ENCODE measurements around the gene CCL13. TPM values are rescaled to one million over a fixed set of nuclear protein-coding genes. Genes with fewer than 3 reads are reported as not detected.

CCL13 gene
- total RNA-seq, 2 donors from 2014 or later: not detected

GRCh38 chr17:34361478-34362061, 5.3 kb downstream of the CCL13 start:
- TF ChIP-seq, protein P1, sequence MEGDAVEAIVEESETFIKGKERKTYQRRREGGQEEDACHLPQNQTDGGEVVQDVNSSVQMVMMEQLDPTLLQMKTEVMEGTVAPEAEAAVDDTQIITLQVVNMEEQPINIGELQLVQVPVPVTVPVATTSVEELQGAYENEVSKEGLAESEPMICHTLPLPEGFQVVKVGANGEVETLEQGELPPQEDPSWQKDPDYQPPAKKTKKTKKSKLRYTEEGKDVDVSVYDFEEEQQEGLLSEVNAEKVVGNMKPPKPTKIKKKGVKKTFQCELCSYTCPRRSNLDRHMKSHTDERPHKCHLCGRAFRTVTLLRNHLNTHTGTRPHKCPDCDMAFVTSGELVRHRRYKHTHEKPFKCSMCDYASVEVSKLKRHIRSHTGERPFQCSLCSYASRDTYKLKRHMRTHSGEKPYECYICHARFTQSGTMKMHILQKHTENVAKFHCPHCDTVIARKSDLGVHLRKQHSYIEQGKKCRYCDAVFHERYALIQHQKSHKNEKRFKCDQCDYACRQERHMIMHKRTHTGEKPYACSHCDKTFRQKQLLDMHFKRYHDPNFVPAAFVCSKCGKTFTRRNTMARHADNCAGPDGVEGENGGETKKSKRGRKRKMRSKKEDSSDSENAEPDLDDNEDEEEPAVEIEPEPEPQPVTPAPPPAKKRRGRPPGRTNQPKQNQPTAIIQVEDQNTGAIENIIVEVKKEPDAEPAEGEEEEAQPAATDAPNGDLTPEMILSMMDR (conservative IDR thresholded peaks at IDR 0.05): peak; percentile 100
- Mint-ChIP-seq H3K4me3 (no peak overlapping the region), H3K9me3 (no peaks in the 10 kb centered on the region), H3K27ac (no peak overlapping the region), H3K4me1 (peaks cover under 1% of the 10 kb centered on the region), H3K36me3 (ENCODE audit: low read depth) (no peaks in the 10 kb centered on the region), H3K27me3 (ENCODE audit: insufficient read depth) (peaks cover 14% of the 10 kb centered on the region)
- H3K9me3 ChIP-seq (ENCODE audit: control insufficient read depth, low read length): no peaks in the 10 kb centered on the region
- 41 to 43% methylated on average over 6 to 8 of the region's 8 CpGs for WGBS, 2 experiments (ENCODE audit: insufficient coverage in 1 of 2, insufficient read length in 1 of 2)
- H3K4me1 ChIP-seq (ENCODE audit: control insufficient read depth, insufficient read depth, low read length): no peaks in the 10 kb centered on the region
- DNase-seq: peak; percentile 100
- H3K27me3 ChIP-seq (ENCODE audit: control insufficient read depth, insufficient read depth, low read length, poor library complexity, severe bottlenecking): peaks cover 4% of the 10 kb centered on the region
- H3K9ac ChIP-seq (ENCODE audit: extremely low read depth, low read length, poor library complexity, severe bottlenecking): no peak overlapping the region
- no peak overlapping the region for H3K4me3 ChIP-seq (ENCODE audit: low read length)
- H3K27ac ChIP-seq (ENCODE audit: low read depth, low read length): no peak overlapping the region
- no peaks in the 10 kb centered on the region for H3K36me3 ChIP-seq (ENCODE audit: control insufficient read depth, insufficient read depth, low read length)

DNA sequence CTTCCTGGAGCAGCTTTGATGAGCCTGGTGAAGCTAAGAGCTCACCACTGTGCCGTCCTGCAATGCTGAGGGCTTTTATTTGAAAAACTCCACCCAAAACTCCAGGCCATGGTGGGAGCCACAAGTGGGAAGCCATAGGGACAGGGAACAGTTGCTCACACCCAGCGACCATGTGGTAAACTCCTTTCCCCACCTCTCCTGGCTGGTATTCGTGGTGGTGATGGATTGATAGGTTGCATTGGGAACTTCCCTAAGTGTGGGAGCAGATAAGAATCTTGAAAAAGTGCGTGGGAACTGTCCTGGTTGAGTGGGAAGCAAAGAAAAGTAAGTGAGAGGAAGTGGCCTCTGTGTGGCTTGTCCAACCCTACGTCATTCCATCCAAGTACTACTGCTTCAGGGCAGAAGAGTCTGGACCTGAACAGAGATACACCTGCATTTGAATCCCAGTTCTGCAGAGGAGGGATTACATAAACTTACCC, 6.9 kb downstream of the CCL13 start, which contains the start of gene CCL1:
Gene CCL1, minus strand, starts transcription at position 51 of the 479 bp plus-strand sequence. CDS start 72 bp downstream, outside the sequence.
- H3K27me3 Mint-ChIP-seq (ENCODE audit: insufficient read depth): peaks cover 14% of the 10 kb centered on the region
- Histone ChIP-seq H3K36me3 (ENCODE audit: control insufficient read depth, insufficient read depth, low read length) (no peaks in the 10 kb centered on the region), H3K4me3 (ENCODE audit: low read length) (no peak within 1 kb of the TSS), H3K4me1 (ENCODE audit: control insufficient read depth, insufficient read depth, low read length) (no peaks in the 10 kb centered on the region), H3K27me3 (ENCODE audit: control insufficient read depth, insufficient read depth, low read length, poor library complexity, severe bottlenecking) (peaks cover 4% of the 10 kb centered on the region), H3K9ac (ENCODE audit: extremely low read depth, low read length, poor library complexity, severe bottlenecking) (no peak within 1 kb of the TSS), H3K27ac (ENCODE audit: low read depth, low read length) (no peak within 1 kb of the TSS), H3K9me3 (ENCODE audit: control insufficient read depth, low read length) (no peaks in the 10 kb centered on the region)
- no peaks in the 10 kb centered on the region for H3K9me3 Mint-ChIP-seq
- DNase-seq: no peak
- TF ChIP-seq, protein P1 (conservative IDR thresholded peaks at IDR 0.05): no peak
- H3K36me3 Mint-ChIP-seq (ENCODE audit: low read depth): no peaks in the 10 kb centered on the region
- peaks cover 11% of the 10 kb centered on the region for H3K4me1 Mint-ChIP-seq
- no peak within 1 kb of the TSS for H3K4me3 Mint-ChIP-seq
- H3K27ac Mint-ChIP-seq: no peak within 1 kb of the TSS
- WGBS, 2 experiments (ENCODE audit: insufficient coverage in 1 of 2, insufficient read length in 1 of 2): 88 to 89% methylated on average over 3 to 5 of the region's 5 CpGs

DNA sequence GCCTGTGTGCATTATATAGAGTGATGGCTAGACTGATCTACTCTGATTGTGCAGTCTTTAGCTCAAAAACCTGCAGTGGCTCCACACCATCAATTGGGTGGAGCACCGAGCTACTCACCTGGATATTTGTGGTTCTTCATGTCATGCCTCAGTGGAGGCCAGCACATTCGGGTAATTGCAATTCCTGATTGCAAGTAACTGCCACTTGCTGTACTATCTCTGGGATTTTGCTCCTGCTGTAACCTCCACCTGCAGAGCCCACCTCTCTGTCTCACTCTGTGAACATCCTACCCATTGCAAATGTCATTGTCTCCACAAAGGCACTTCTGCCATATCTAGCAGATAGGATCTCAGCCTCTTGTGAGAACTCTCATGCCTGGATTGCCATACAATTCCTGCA, 8.5 kb downstream of the CCL13 start:
- 92 to 94% methylated on average over 2 of the region's 2 CpGs for WGBS, 2 experiments (ENCODE audit: insufficient coverage in 1 of 2, insufficient read length in 1 of 2)
- Histone ChIP-seq H3K36me3 (ENCODE audit: control insufficient read depth, insufficient read depth, low read length) (no peaks in the 10 kb centered on the region), H3K9me3 (ENCODE audit: control insufficient read depth, low read length) (no peaks in the 10 kb centered on the region), H3K4me3 (ENCODE audit: low read length) (no peak overlapping the region), H3K27ac (ENCODE audit: low read depth, low read length) (no peak overlapping the region), H3K4me1 (ENCODE audit: control insufficient read depth, insufficient read depth, low read length) (no peaks in the 10 kb centered on the region), H3K9ac (ENCODE audit: extremely low read depth, low read length, poor library complexity, severe bottlenecking) (no peak overlapping the region), H3K27me3 (ENCODE audit: control insufficient read depth, insufficient read depth, low read length, poor library complexity, severe bottlenecking) (peaks cover 4% of the 10 kb centered on the region)
- Mint-ChIP-seq H3K27ac (no peak overlapping the region), H3K9me3 (no peaks in the 10 kb centered on the region), H3K4me1 (peaks cover 11% of the 10 kb centered on the region), H3K36me3 (ENCODE audit: low read depth) (no peaks in the 10 kb centered on the region), H3K27me3 (ENCODE audit: insufficient read depth) (peaks cover 14% of the 10 kb centered on the region), H3K4me3 (no peak overlapping the region)
- TF ChIP-seq, protein P1 (conservative IDR thresholded peaks at IDR 0.05): no peak
- peak; percentile 24 for DNase-seq
